DOHH2 (cell line): ENCODE measurements around the gene SCIN.
"Not testable (repeated sequence)": the region's sequence is repeated elsewhere in the genome, so short reads cannot be mapped to it uniquely, and the experiment has no call there.

Experiments
- H3F3A ChIP-seq: fragments of 200-600 bp; sonication (generic), shearing (Covaris generic); 2 replicates; pipeline ENCODE4 v1.6.0; 2016; ENCODE audit warnings: antibody characterized with exemption, mild to moderate bottlenecking; ENCODE audit not compliant: control insufficient read depth, insufficient read depth
- H3K27ac ChIP-seq: fragments of 200-600 bp; sonication (generic); 2 replicates; pipeline ENCODE4 v1.5.1; 2014; ENCODE audit warnings: low read depth, mild to moderate bottlenecking, low read length, moderate library complexity
- H3K27me3 ChIP-seq: fragments of 200-600 bp; sonication (generic); 2 replicates; pipeline ENCODE4 v1.6.1; 2014; ENCODE audit warnings: mild to moderate bottlenecking, low read length, mixed read lengths; ENCODE audit not compliant: control insufficient read depth
- H3K36me3 ChIP-seq: fragments of 200-600 bp; sonication (generic); 2 replicates; pipeline ENCODE4 v1.6.1; 2014; ENCODE audit warnings: mild to moderate bottlenecking, low read length, moderate library complexity, mixed read lengths; ENCODE audit not compliant: control insufficient read depth
- H3K4me1 ChIP-seq: fragments of 200-600 bp; sonication (generic); 2 replicates; pipeline ENCODE4 v1.6.1; 2014; ENCODE audit warnings: mild to moderate bottlenecking, low read length, mixed read lengths; ENCODE audit not compliant: control insufficient read depth
- H3K4me2 ChIP-seq: fragments of 200-600 bp; sonication (generic); 2 replicates; pipeline ENCODE4 v1.6.0; 2014; ENCODE audit warnings: mild to moderate bottlenecking, low read length, moderate library complexity
- H3K4me3 ChIP-seq: fragments of 200-600 bp; sonication (generic); 2 replicates; pipeline ENCODE4 v1.5.1; 2014; ENCODE audit warnings: mild to moderate bottlenecking, low read length, mixed read lengths
- H3K79me2 ChIP-seq: fragments of 200-600 bp; sonication (generic); 2 replicates; pipeline ENCODE4 v1.6.1; 2014; ENCODE audit warnings: mild to moderate bottlenecking, low read length, mixed read lengths; ENCODE audit not compliant: control insufficient read depth
- H3K9me2 ChIP-seq: fragments of 200-600 bp; sonication (generic); replicated peaks from 2 replicates; pipeline ENCODE4 v1.6.1; 2014; ENCODE audit warnings: mild to moderate bottlenecking, low read length, mixed read lengths; ENCODE audit not compliant: control insufficient read depth
- H3K9me3 ChIP-seq: fragments of 200-600 bp; sonication (generic); 2 replicates; pipeline ENCODE4 v1.6.1; 2014; ENCODE audit warnings: antibody characterized with exemption, low read length, mixed read lengths; ENCODE audit not compliant: control insufficient read depth, insufficient read depth
- H4K20me1 ChIP-seq: fragments of 200-600 bp; sonication (generic); 2 replicates; pipeline ENCODE4 v1.6.0; 2014; ENCODE audit warnings: low read depth, mild to moderate bottlenecking, antibody characterized with exemption, low read length, moderate library complexity; ENCODE audit not compliant: control insufficient read depth, insufficient read depth
- CTCF ChIP-seq: fragments of 200-600 bp; sonication (generic); IDR thresholded peaks from one replicate; pipeline ENCODE4 v1.5.1; 2014; ENCODE audit warnings: antibody characterized with exemption, mild to moderate bottlenecking, low read depth, low read length; ENCODE audit not compliant: poor library complexity, severe bottlenecking
- EZH2phosphoT487 ChIP-seq: fragments of 200-600 bp; sonication (generic); IDR thresholded peaks from 2 replicates; pipeline ENCODE4 v1.6.1; 2017; ENCODE audit warnings: borderline replicate concordance, mild to moderate bottlenecking, antibody characterized with exemption, low read length, moderate library complexity, mixed read lengths

The SCIN gene

GRCh38 chr7:12655161-12655560 is 84.6 kb downstream of the SCIN start:
- no peaks in the 10 kb centered on the region for H4K20me1 ChIP-seq

GRCh38 chr7:12660423-12660822 is 89.9 kb downstream of the SCIN start:
- not testable (repeated sequence) for H3K79me2 ChIP-seq, H3K27me3 ChIP-seq, H3K4me1 ChIP-seq, H3K9me3 ChIP-seq, H4K20me1 ChIP-seq, H3K27ac ChIP-seq, H3K36me3 ChIP-seq, H3F3A ChIP-seq, H3K9me2 ChIP-seq, H3K4me2 ChIP-seq, H3K4me3 ChIP-seq

More at GRCh38 chr7:12655161-12655560, 84.6 kb downstream of the SCIN start:
- no peaks in the 10 kb centered on the region for H3K79me2 ChIP-seq
- no peaks in the 10 kb centered on the region for H3K9me2 ChIP-seq
- H3K36me3 ChIP-seq, result no peaks in the 10 kb centered on the region
- no peaks in the 10 kb centered on the region for H3K27me3 ChIP-seq
- no peak overlapping the region for H3K4me3 ChIP-seq
- H3K4me1 ChIP-seq, result no peaks in the 10 kb centered on the region
- TF ChIP-seq EZH2phosphoT487 (no peak), CTCF (no peak)
- H3F3A ChIP-seq, result no peaks in the 10 kb centered on the region
- H3K27ac ChIP-seq, result no peak overlapping the region
- H3K4me2 ChIP-seq, result no peak overlapping the region
- no peaks in the 10 kb centered on the region for H3K9me3 ChIP-seq

- not testable (repeated sequence) for H3K9me2 ChIP-seq, H3K27ac ChIP-seq, H3K4me2 ChIP-seq, H3K9me3 ChIP-seq, H3K79me2 ChIP-seq, H3K4me1 ChIP-seq, H3K27me3 ChIP-seq, H4K20me1 ChIP-seq, H3K36me3 ChIP-seq, H3K4me3 ChIP-seq, H3F3A ChIP-seq
These were observed 90.5 kb downstream of the SCIN start for GRCh38 chr7:12660986-12661385.

- Histone ChIP-seq H3K27ac (no peak overlapping the region), H3K4me2 (no peak overlapping the region)
- TF ChIP-seq CTCF (no peak), EZH2phosphoT487 (no peak)
These were observed 91.1 kb downstream of the SCIN start for GRCh38 chr7:12661581-12661980.

More at GRCh38 chr7:12661581-12661980, 91.1 kb downstream of the SCIN start:
- H3K79me2 ChIP-seq, result no peaks in the 10 kb centered on the region
- no peaks in the 10 kb centered on the region for H3K27me3 ChIP-seq
- no peak overlapping the region for H3K4me3 ChIP-seq
- no peaks in the 10 kb centered on the region for H3K9me3 ChIP-seq
- H3K36me3 ChIP-seq, result no peaks in the 10 kb centered on the region
- no peaks in the 10 kb centered on the region for H3K9me2 ChIP-seq
- H4K20me1 ChIP-seq, result no peaks in the 10 kb centered on the region
- H3F3A ChIP-seq, result no peaks in the 10 kb centered on the region
- H3K4me1 ChIP-seq, result no peaks in the 10 kb centered on the region
